Jurkat, Clone E6-1 (cell line): ENCODE measurements around the gene CALU.
A peak's percentile ranks its signal among the peaks of the same experiment; 100 is the strongest.

Source experiments
- DNase-seq: peaks from one replicate; pipeline ENCODE4 v3.0.0-alpha.2; 2011; ENCODE audit warnings: low read depth, low spot score
- H3K4me3 ChIP-seq: 2 replicates; pipeline ENCODE4 v1.5.1; 2011; ENCODE audit warnings: mild to moderate bottlenecking, low read length, control low read depth, moderate library complexity

The CALU gene

DNA sequence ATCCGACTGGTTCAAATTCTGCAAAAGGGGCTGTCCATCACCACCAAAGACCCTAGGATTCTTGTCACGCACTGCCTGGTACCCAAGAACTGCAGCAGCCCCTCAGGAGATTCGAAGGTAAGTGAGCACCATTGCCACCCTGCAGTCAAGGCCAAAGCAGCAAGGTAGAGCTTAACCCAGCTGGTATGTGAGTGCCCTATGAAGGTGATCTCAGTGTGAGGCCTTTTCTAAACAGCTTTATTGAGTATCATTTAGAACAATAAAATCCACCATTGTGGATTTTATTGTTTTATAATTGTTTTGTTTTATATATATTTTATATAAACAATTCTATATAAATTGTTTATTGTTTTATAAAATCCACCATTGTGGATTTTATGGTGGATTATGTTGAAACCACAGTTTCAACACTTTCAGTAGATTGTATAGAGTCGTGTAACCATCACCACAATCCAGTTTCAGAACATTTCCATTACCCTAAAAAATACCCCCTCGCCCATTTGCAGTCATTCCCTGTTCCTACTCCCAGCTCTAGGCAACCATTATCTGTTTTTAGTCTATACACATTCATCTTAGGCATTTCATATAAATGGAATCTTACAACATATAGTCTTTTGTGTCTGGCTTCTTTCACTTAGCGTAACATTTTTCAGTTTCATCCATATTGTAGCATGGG is 20.1 kb upstream of the CALU start:
- no peak for DNase-seq
- H3K4me3 ChIP-seq: no peak overlapping the region

DNA sequence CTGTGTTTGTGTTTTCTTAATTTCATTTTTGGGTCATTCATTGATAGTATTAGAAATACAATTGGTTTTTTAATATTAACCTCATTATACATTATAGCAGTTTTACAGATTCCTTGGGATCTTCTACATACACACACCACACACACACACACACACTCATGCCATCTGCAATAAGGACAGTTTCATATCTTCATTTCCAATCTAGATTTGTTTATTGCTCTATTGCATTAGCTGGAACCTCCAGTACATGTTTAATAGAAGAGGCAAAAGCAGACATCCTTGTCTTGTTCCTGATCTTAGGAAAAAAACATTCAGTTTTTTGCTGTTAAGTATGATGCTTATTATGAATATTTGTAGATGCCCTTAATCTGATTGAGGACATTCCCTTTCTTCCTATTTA is 17.8 kb upstream of the CALU start:
- DNase-seq: no peak

DNA sequence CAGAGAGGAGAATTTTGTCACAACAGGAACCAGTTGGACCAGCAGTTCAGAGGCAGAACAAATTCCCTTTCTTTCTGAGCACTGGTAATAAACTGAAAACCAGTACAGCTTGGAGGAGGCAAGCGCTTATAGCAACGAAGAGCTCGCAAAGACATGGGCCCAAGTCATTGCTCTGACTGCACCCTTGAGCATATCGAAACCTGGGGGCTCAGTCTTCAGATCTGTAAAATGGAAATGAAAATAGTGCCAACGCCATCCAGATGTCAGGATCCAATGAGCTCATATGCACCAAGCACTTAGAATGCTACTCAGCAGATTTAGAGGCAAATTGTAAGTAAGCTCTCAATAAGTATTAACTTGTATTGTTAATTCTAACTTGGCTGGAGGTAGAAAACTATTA is 14.4 kb upstream of the CALU start:
- H3K4me3 ChIP-seq: no peak overlapping the region
- no peak for DNase-seq

More for the DNA sequence above, 17.8 kb upstream of the CALU start:
- no peak overlapping the region for H3K4me3 ChIP-seq

DNA sequence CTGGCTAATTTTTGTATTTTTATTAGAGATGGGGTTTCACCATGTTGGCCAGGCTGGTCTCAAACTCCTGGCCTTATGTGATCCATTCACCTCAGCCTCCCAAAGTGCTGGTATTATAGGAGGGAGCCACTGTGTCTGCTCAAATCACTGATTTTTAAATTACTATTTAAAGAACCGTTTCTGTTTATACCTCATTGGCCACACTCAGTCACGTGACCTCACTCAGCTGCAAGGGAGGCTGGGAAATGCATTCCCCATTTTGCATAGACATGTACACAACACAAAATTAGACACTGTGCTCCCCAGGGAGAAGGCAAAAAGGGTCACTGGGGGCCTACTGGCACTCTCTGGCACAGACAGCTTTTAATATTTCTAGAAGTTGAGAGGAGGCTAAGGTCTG is 13.6 kb upstream of the CALU start:
- no peak for DNase-seq
- H3K4me3 ChIP-seq: no peak overlapping the region

DNA sequence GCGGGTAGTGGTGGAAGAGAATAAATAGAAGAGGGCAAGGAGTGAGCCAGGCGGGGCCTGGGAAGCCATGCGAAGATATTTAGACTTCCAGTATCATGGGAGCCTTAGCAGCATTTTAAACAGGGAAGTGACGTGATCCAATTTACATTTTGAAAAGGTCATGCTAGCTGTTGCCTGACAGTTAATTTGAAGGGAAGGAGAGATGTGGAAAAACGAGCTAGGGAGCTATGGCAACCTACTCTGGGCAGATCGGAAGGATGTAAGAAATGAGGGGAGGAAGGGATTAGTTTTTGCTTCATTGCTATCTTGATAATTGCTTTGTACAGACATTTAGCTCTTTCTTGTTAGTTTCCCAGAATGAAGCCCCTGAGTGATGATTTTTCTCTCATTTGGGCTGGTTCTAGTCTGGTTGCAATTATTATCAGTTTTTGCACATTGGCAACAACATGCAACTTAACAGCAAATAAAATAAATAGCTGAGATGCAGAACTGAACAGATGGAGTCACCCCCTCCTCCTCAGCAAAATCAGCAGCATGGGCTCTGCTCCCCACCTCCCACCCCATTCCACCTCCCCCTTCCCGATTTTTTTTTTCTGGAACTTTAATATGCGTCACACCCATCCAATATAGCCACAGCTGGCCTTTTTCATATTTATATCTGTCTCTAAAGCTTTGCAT is 13.0 kb upstream of the CALU start:
- H3K4me3 ChIP-seq: no peak overlapping the region
- no peak for DNase-seq

DNA sequence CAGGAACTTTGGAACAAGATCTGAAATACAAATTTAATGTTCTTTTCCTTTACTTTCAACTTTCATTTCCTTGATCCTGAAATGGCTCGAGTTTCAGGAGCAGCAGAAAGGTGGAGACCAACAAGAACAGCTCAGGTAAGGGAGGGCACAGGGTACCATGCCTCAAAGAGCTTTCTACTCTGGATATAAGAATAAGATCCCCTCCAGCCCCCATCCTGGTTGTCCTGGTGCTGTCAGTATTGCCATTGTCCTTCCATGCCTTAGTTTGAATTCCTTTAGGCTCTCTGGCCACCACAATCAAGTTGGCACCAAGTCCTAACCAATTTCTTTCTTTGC is 12.5 kb upstream of the CALU start:
- DNase-seq: no peak
- no peak overlapping the region for H3K4me3 ChIP-seq

DNA sequence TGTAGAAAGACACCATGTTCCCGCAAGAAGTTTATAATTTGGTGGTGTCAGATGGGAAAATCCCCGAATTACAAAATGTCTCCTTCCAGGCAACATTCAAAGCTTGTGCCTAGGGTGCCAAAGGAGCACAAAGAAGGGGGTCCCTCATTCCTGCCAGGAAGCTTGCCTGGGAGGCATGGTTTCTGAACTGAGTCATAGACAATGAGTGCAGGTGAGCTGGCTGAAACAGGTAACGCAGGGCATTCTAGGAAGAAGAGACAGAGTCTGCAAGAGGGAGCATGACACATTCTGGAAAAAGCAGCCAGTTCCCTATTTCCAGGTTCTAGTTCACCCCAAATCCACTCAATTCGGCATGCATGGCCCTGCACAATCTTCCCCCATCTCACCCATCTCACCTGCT is 11.9 kb upstream of the CALU start:
- DNase-seq: no peak
- H3K4me3 ChIP-seq: no peak overlapping the region

DNA sequence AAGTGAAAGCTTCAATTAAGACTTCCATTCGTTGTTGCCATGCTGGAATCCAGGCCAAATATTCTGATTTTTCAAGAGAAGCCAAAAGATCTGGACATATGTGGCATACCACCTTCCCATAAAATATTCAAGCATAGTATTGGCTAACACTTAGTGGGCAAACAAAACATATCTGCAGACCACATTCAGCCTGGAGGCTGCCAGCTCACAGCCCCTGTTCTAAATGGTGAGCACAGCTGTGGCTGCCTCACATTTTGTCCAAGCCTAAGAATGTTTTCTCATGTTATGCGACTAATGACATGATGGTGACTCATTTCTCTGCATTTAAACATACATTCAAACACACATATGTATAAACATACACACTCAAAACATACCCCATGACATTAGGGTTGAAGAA is 10.6 kb upstream of the CALU start:
- no peak overlapping the region for H3K4me3 ChIP-seq
- DNase-seq: no peak

DNA sequence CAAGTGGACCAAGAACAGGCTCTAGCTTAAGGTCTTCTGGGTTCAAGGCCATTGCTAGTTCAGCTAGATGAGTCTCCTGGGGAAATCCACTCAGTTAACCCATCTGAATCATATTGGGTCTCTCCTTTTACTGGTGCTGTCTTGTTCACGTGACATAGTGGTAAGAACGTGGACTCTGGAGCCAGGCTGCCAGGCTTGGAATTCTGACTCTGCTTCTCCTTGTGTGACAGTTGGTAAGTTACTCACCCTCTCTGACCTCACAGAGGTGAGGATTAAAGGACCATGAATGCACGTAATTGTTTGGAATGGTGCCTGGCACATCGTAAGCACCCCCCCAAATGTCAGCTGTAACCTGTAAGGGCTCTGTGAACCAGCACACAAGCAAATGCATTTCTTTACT is 9.7 kb upstream of the CALU start:
- DNase-seq: no peak
- no peak overlapping the region for H3K4me3 ChIP-seq

DNA sequence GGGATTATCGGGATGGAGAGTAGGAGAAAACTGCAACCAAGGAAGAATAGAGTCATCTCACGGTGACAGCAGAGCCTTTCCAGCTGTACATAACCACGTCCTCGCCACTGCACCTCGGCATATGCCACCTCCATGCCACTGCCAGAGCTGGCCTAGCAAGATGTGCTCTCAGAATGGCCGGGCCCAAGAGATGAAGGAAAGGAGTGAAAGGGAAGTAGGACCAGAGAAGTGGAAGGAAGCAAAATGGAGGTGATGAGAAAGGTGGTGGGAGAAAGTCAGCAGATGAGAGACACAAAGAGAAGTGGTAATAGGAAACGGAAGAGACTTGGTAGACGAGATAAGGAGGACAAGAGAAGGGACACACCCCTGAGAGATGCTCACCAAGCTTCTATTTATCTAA is 8.0 kb upstream of the CALU start:
- DNase-seq: no peak
- no peak overlapping the region for H3K4me3 ChIP-seq

DNA sequence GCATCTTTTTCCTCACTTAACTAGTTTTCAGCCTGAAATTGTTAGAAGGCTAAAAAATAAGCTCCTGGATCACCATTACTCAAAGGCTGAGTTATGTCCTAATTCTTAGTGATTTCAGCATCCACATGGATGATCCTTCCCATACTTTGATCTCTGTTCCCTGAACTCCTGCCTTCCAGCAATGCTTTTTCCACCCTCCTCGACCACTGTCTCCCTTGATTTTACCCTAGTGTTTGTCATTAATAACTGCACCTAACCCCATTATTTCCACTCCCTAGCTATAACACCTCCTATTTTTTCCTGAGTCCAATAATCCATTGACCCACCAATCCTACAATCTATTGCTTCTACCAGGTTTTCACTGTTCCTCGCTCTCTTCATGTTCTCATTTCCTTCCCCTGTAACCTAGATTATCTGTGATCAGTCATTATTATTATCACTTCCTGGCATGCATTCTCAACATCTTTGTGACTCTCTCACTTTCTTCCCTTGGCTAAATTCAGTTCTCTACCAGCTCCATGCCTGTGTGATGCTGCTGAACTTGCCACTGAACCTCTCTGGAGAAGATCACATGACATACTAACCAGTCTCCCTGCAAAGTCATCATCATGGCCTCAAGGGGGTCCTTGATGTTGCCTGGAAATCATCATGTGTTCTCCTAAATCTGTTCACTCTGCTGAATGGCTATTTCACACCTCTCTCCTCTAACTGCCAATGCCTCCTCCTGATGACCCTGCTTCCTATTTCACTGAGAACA is 6.5 kb upstream of the CALU start:
- DNase-seq: no peak
- H3K4me3 ChIP-seq: no peak overlapping the region

DNA sequence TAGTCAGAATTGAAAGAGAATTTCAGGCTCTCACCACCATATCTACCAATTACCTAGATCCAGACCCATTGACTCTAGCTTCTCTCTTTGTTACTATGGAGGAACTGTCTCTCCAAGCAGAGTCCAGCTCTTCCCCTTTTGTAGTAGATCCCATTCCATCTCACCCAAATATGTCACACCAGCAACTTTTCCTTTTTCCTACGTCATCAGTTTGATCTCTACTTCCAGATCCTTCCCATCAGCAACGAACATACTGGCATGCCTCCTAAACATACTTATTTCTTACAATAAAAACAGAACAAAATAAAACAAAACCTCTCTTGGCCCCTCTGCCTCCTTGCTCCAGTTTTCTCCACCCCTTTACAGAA is 5.9 kb upstream of the CALU start:
- no peak for DNase-seq
- no peak overlapping the region for H3K4me3 ChIP-seq

DNA sequence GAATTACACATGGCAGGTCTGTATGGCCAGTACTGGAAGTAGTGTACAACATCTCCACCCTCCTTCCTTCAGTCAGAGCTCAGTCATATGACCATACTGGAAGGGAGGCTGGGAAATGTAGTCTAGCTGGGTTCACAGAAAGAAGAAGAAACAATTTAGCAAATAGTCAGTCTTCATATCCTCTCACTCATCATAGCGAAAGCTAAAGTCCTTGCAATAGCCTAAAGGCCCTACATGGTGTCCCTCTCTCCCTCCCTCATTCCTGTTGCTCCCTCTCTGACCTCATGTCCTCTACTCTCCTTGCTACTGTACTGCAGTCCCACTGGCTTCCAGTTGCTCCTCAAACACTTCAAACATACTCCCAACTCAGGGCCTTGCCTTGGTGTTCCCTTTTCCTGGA is 4.3 kb upstream of the CALU start:
- no peak overlapping the region for H3K4me3 ChIP-seq
- no peak for DNase-seq

DNA sequence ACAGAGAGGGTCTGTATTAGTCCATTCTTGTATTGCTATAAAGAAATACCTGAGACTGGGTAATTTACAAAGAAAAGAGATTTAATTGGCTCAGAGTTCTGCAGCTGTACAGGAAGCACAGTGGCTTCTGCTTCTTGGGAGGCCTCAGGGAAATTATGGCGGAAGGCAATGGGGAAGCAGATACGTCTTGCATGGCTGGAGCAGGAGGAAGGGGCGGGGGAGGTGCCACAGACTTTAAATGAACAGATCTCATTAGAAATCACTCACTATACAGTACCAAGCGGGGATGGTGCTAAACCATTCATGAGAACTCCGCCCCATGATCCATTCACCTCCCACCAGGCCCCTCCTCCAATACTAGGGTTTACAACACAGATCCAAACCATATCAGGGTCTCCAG is 3.7 kb upstream of the CALU start:
- H3K4me3 ChIP-seq: no peak overlapping the region
- DNase-seq: no peak

DNA sequence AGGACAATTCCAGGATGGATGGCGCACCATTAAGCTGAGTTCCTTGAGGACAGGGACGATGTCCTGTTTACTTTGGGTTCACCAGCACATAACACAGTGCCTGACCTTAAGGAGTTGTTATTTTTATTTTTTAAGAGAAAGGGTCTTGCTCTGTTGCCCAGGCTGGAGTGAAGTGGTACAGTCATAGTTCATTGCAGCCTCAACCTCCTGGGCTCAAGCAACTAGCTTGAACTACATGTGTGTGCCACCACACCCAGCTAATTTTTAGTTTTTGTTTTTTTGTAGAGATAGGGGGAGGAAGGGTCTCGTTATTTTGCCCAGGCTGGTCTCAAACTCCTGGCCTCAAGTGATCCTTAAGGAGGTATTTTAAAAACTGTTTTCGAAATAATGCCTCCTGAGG is 1.7 kb upstream of the CALU start:
- DNase-seq: no peak
- no peak overlapping the region for H3K4me3 ChIP-seq

DNA sequence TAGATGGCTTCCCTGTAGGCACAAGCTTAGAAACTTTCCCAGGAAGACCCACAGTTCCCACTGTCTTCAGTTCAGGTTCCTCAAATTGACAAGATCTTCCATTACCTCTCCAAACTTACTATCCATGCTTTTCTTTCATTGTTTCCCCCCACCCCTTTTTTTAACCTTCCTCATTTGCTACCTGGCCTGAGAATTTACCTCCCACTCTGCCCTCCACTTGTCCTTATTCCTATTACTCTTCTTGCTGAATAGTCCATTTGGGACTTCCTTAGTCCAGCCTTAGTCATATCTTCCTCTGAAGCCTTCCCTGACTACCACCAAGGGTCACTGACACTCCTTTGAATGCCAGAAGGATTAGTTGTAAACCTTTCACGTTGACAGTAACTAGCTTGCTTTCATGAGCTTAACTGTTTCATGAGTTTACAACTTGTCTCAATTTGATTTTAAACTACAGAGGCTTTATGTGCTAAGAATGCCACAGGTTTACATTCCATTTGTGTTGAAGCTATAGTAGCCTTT is 1.2 kb upstream of the CALU start:
- no peak overlapping the region for H3K4me3 ChIP-seq
- no peak for DNase-seq

DNA sequence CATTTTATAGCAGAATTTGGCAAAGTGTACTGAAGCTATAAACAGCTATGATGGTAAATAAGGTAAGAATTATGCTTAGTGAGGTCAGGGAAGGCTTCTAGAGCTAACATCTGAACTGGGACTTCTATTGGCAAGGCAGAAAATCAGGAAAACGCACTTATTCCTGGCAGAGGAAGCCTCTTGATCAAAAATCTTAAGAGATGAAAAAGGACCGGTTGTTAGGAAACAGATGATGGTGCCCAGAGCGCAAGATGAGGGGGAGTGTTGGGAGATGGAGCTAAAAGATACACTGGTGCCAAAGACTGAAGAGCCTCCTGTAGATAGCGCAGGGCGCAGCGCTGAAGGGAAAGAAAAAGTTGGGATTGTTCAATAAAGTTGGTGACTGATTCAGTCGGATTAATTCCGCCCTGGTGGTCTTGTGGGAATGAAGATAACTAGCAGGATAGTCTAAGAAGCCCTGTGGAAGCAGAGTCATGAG is 550 bp upstream of the CALU start:
- H3K4me3 ChIP-seq: peak overlapping the region; percentile 94
- DNase-seq: no peak

DNA sequence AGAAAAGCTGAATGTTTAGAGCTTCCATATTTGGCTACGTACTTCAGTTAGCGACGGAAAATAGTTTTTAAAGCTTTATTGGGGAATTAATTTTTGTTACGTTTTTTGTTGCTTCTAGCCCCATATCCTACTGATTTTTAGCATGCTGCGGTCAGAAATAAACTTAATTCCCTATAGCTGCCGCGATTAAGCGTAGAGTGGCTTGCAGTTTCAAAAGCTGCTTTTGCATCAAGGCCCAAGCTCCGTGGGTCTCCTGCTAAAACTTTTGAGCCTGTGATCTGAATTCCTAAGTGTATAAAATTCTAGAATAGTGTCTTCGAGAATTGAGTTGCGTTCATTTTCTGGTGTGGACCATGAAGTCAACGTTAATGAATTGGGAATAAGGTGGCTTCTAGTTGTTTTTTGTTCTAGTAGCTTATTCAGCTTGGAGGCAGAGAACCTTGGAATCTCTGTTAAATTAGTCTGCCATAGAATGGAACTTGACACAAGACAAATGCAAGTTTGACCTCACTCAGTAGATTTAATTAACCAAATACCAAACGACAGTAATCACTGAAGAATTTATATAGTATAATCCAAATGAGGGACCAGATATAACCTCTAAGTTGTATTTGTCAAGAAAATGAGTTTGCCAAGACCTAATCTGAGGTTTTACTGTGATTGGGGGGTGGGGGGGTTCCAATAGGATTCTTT is 977 bp downstream of the CALU start:
- DNase-seq: no peak
- peak overlapping the region; percentile 94 for H3K4me3 ChIP-seq

DNA sequence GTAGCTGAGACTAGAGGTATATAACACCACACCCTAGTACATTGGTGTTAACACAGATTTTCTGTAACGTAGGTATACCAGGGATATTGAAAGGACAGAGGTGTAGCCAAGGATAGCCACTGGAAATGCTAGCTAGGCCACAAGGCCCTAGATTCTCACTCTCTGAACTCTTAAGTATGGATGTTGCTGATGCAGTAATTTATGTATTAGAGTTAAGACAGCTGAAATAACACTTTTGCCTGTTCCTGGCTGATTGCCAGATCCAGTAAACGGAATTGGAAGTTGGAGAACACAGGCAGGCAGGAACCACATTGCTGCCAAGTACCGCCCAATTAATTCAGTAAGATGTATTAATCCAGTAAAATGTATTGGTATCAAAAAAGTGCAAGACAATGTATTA is 1.8 kb downstream of the CALU start:
- DNase-seq: no peak
- H3K4me3 ChIP-seq: no peak overlapping the region

DNA sequence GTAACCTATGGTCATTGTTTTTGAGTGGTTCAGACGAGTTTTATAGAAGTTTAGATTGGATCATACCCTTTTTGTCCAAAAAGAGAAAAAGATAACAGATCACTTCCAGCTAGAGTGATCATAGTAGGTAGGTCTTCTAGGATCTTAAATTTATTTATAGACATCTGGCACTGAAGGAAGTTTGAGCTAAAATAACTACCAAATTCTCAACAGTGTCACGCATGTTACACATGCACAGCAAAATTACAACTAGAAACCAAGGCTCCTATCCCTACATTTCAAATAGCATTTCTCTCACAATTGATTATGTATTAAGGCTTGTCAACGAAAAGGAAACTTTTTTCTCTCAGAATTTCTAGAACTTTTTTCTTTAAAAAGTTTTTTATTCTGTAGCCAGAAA is 2.3 kb downstream of the CALU start:
- DNase-seq: no peak
- no peak overlapping the region for H3K4me3 ChIP-seq
